ENCODE results near the gene TTLL5. TPM values are rescaled to one million over a fixed set of nuclear protein-coding genes. Genes with fewer than 3 reads are reported as not detected.

Gene TTLL5
- total and polyA plus RNA-seq, 2 of the 13 experiments (the other 11 are each of a cell fraction or from before 2014, with no cell fraction given) = 11.8 to 18.8 TPM

DNA sequence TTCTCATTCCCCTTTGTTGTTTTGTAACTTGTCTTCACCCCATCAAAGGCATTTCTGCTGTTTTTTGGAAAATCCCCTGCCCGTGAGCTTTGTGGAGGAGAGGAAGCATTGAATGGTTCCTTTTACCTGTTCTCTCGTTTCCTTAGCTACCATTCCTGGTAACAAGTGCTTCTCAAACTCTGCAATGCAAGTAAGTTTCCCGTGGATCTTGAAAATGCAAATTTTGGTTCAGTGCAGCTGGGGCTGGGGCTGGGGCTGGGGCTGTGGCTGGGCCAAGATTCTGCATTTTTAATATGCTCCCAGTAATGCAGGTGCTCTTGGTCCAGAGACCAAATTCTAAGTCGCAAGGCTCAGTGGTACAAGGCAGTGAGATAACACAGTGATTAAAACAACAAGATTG is 151.6 kb downstream of the TTLL5 start:
- DNase-seq (ENCODE audit: low spot score) = no peak
- ATAC-seq = no peak
- Histone ChIP-seq H3K4me3 (replicated peaks in 1 of 3; ENCODE audit: insufficient read depth in 1 of 3, low read depth in 2 of 3, low read length in 3 of 3) (no peak overlapping the region), H3K4me2 (ENCODE audit: low read depth, low read length) (no peak overlapping the region), H4K20me1 (ENCODE audit: insufficient read depth, low read length) (no peaks in the 10 kb centered on the region), H3K79me2 (ENCODE audit: insufficient read depth, low read length) (no peaks in the 10 kb centered on the region), H3K4me1 (ENCODE audit: insufficient read depth, low read length) (no peaks in the 10 kb centered on the region), H3K9ac (ENCODE audit: insufficient read depth, low read depth, low read length) (no peak overlapping the region), H3K27ac (ENCODE audit: extremely low read length, insufficient read depth, low read length) (no peak overlapping the region), H3K36me3 (replicated peaks in 1 of 2; ENCODE audit: control insufficient read depth in 1 of 2, insufficient read depth in 2 of 2, low read length in 2 of 2) (peaks cover 2 to 21% of the 10 kb centered on the region in 2 experiments; a peak in 3 of 5 replicates), H2AFZ (ENCODE audit: low read length) (no peak overlapping the region), H3K9me3 (ENCODE audit: low read length) (no peaks in the 10 kb centered on the region), H3K27me3 (ENCODE audit: control insufficient read depth in 1 of 2, insufficient read depth in 2 of 2, low read length in 2 of 2) (no peaks in the 10 kb centered on the region)
- in situ Hi-C loops (cut with HindIII; ENCODE audit: extremely low pct_ligation_motif_present, low pct_unique_long_range_greater_than_20kb) = no loop called here
- no peak for FAIRE-seq
- no TSS peak for BruUV-seq (replicated peaks)
- WGBS (ENCODE audit: low lambda C conversion rate) = 100% methylated on average over 4 of the region's 4 CpGs
- TF ChIP-seq, protein P1, sequence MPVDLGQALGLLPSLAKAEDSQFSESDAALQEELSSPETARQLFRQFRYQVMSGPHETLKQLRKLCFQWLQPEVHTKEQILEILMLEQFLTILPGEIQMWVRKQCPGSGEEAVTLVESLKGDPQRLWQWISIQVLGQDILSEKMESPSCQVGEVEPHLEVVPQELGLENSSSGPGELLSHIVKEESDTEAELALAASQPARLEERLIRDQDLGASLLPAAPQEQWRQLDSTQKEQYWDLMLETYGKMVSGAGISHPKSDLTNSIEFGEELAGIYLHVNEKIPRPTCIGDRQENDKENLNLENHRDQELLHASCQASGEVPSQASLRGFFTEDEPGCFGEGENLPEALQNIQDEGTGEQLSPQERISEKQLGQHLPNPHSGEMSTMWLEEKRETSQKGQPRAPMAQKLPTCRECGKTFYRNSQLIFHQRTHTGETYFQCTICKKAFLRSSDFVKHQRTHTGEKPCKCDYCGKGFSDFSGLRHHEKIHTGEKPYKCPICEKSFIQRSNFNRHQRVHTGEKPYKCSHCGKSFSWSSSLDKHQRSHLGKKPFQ (CRISPR knock-in tag; IDR thresholded peaks at IDR 0.05; ENCODE audit: insufficient replicate concordance) = no peak
- TF ChIP-seq STAT5B (CRISPR knock-in tag; IDR thresholded peaks at IDR 0.05) = no peak
- TF ChIP-seq, protein P2, sequence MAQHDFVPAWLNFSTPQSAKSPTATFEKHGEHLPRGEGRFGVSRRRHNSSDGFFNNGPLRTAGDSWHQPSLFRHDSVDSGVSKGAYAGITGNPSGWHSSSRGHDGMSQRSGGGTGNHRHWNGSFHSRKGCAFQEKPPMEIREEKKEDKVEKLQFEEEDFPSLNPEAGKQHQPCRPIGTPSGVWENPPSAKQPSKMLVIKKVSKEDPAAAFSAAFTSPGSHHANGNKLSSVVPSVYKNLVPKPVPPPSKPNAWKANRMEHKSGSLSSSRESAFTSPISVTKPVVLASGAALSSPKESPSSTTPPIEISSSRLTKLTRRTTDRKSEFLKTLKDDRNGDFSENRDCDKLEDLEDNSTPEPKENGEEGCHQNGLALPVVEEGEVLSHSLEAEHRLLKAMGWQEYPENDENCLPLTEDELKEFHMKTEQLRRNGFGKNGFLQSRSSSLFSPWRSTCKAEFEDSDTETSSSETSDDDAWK (CRISPR knock-in tag; IDR thresholded peaks at IDR 0.05) = no peak
- no peak for TF ChIP-seq HOXA7 (CRISPR knock-in tag; IDR thresholded peaks at IDR 0.05)
- TF ChIP-seq, protein P3, sequence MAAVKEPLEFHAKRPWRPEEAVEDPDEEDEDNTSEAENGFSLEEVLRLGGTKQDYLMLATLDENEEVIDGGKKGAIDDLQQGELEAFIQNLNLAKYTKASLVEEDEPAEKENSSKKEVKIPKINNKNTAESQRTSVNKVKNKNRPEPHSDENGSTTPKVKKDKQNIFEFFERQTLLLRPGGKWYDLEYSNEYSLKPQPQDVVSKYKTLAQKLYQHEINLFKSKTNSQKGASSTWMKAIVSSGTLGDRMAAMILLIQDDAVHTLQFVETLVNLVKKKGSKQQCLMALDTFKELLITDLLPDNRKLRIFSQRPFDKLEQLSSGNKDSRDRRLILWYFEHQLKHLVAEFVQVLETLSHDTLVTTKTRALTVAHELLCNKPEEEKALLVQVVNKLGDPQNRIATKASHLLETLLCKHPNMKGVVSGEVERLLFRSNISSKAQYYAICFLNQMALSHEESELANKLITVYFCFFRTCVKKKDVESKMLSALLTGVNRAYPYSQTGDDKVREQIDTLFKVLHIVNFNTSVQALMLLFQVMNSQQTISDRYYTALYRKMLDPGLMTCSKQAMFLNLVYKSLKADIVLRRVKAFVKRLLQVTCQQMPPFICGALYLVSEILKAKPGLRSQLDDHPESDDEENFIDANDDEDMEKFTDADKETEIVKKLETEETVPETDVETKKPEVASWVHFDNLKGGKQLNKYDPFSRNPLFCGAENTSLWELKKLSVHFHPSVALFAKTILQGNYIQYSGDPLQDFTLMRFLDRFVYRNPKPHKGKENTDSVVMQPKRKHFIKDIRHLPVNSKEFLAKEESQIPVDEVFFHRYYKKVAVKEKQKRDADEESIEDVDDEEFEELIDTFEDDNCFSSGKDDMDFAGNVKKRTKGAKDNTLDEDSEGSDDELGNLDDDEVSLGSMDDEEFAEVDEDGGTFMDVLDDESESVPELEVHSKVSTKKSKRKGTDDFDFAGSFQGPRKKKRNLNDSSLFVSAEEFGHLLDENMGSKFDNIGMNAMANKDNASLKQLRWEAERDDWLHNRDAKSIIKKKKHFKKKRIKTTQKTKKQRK (IDR thresholded peaks at IDR 0.05; ENCODE audit: low read length) = no peak
- TF ChIP-seq ZNF552 (CRISPR knock-in tag; IDR thresholded peaks at IDR 0.05; ENCODE audit: borderline replicate concordance) = no peak
- TF ChIP-seq, protein P4, sequence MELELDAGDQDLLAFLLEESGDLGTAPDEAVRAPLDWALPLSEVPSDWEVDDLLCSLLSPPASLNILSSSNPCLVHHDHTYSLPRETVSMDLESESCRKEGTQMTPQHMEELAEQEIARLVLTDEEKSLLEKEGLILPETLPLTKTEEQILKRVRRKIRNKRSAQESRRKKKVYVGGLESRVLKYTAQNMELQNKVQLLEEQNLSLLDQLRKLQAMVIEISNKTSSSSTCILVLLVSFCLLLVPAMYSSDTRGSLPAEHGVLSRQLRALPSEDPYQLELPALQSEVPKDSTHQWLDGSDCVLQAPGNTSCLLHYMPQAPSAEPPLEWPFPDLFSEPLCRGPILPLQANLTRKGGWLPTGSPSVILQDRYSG (CRISPR knock-in tag; IDR thresholded peaks at IDR 0.05) = no peak
- no peak for TF ChIP-seq ZNF24 (IDR thresholded peaks at IDR 0.05)
- TF ChIP-seq HOXA3 (CRISPR knock-in tag; IDR thresholded peaks at IDR 0.05) = no peak
- TF ChIP-seq MAF1 (CRISPR knock-in tag; IDR thresholded peaks at IDR 0.05; ENCODE audit: borderline replicate concordance) = no peak
- no peak for TF ChIP-seq PHF8 (CRISPR knock-in tag; IDR thresholded peaks at IDR 0.05)
- TF ChIP-seq, protein P5, sequence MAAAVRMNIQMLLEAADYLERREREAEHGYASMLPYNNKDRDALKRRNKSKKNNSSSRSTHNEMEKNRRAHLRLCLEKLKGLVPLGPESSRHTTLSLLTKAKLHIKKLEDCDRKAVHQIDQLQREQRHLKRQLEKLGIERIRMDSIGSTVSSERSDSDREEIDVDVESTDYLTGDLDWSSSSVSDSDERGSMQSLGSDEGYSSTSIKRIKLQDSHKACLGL (CRISPR knock-in tag; IDR thresholded peaks at IDR 0.05) = no peak
- no peak for TF ChIP-seq ZNF709 (CRISPR knock-in tag; IDR thresholded peaks at IDR 0.05)
- TF ChIP-seq ISL2 (CRISPR knock-in tag; IDR thresholded peaks at IDR 0.05) = no peak
- no peak for TF ChIP-seq TCF7 (IDR thresholded peaks at IDR 0.05; ENCODE audit: low read depth)
- no peak for TF ChIP-seq GATAD2A (CRISPR knock-in tag; IDR thresholded peaks at IDR 0.05)
- intact Hi-C loops (cut with micrococcal nuclease; ENCODE audit: unreplicated experiment) = no loop called here
- ChIA-PET CTCF (ENCODE audit: low intra/inter-chr PET ratio, low total read pairs) (no interaction called here), POLR2A (no interaction called here)
